A549 (cell line): ENCODE measurements around the gene MPC2.

Source experiments
- BHLHE40 ChIP-seq: IDR thresholded peaks from 2 replicates; pipeline ENCODE4 v1.6.1; 2012; ENCODE audit warnings: low read depth, low read length, inconsistent platforms
- CTCF ChIP-seq: fragments of >200 bp; sonication (Bioruptor Twin); formaldehyde crosslinking; IDR thresholded peaks from 3 replicates; pipeline ENCODE4 v1.5.1; 2016
- EP300 ChIP-seq, 2 experiments: fragments of >200 bp; sonication (Bioruptor Twin); formaldehyde crosslinking; IDR thresholded peaks; 2 replicates in 1 of 2; 3 replicates in 1 of 2; pipeline ENCODE4 v1.6.1; 2016 to 2017
- GATA3 ChIP-seq: IDR thresholded peaks from 2 replicates; pipeline ENCODE4 v1.6.1; 2012; ENCODE audit warnings: borderline replicate concordance
- KDM5A ChIP-seq: fragments of 200-600 bp; sonication (generic); IDR thresholded peaks from 2 replicates; pipeline ENCODE4 v1.6.1; 2016; ENCODE audit warnings: antibody characterized with exemption, mild to moderate bottlenecking
- POLR2A ChIP-seq: IDR thresholded peaks from 2 replicates; pipeline ENCODE4 v1.6.1; 2012; ENCODE audit warnings: mild to moderate bottlenecking, low read length
- POLR2AphosphoS2 ChIP-seq: conservative IDR thresholded peaks from 2 replicates; pipeline ENCODE4 v1.6.1; 2012; ENCODE audit warnings: low read length, improper control_type of control experiment, inconsistent platforms
- REST ChIP-seq: fragments of 200-600 bp; sonication (generic); IDR thresholded peaks from 2 replicates; pipeline ENCODE4 v1.6.1; 2016; ENCODE audit warnings: antibody characterized with exemption, mild to moderate bottlenecking, moderate library complexity
- SMC3 ChIP-seq: fragments of >200 bp; sonication (Bioruptor Twin); formaldehyde crosslinking; IDR thresholded peaks from 3 replicates; pipeline ENCODE4 v1.6.1; 2018; ENCODE audit warnings: inconsistent platforms

- TF ChIP-seq CTCF (no peak), REST (no peak), GATA3 (no peak), SMC3 (no peak), BHLHE40 (no peak), POLR2A (no peak), EP300 (IDR thresholded peaks at IDR 0.05) (no peak), KDM5A (no peak), POLR2AphosphoS2 (no peak)
Observed at GRCh38 chr1:167964646-167965045, 27.8 kb upstream of the MPC2 start.
